ENCODE measurements around the gene HOXA10.

The HOXA10 gene

GRCh38 chr7:27124096-27124901 is 49.8 kb downstream of the HOXA10 start:
- no peak overlapping the region for H4K8ac ChIP-seq (ENCODE audit: low read length)
- 6% methylated on average over 42 of the region's 43 CpGs for WGBS
- H3K36me3 ChIP-seq (ENCODE audit: control insufficient read depth in 1 of 2, insufficient read depth in 2 of 2, low read depth in 1 of 2, low read length in 2 of 2) = peaks cover 10 to 51% of the 10 kb centered on the region in 2 experiments
- H3K9ac ChIP-seq (ENCODE audit: low read length) = peak overlapping the region; percentile 42
- no peak overlapping the region for H2AFZ ChIP-seq (ENCODE audit: low read depth, low read length)
- H3K4me1 ChIP-seq (ENCODE audit: control insufficient read depth, insufficient read depth, low read depth, low read length) = peaks cover 17% of the 10 kb centered on the region
- H2BK12ac ChIP-seq (ENCODE audit: low read length in 2 of 2) = no peak overlapping the region
- H2AK5ac ChIP-seq (ENCODE audit: low read length, severe bottlenecking) = peak overlapping the region; percentile 49
- H3K23ac ChIP-seq (ENCODE audit: low read length in 2 of 2) = no peak overlapping the region
- H4K91ac ChIP-seq (ENCODE audit: low read length) = no peak overlapping the region
- H3K4ac ChIP-seq (ENCODE audit: low read depth in 1 of 2, low read length in 2 of 2) = no peak overlapping the region
- peak overlapping the region; percentile 86 for H3K4me2 ChIP-seq (ENCODE audit: low read length, poor library complexity, severe bottlenecking)
- H3K18ac ChIP-seq (ENCODE audit: low read depth in 1 of 2, low read length in 2 of 2) = no peak overlapping the region
- H3K27me3 ChIP-seq (ENCODE audit: control insufficient read depth in 1 of 2, insufficient read depth in 1 of 2, low read length in 2 of 2) = no peaks in the 10 kb centered on the region
- no peak overlapping the region for H3K14ac ChIP-seq (ENCODE audit: low read length in 2 of 2)
- no peak overlapping the region for H2BK5ac ChIP-seq (ENCODE audit: low read depth, low read length, poor library complexity, severe bottlenecking)
- H2BK120ac ChIP-seq (ENCODE audit: low read depth, low read length) = no peak overlapping the region
- H3K4me3 ChIP-seq (ENCODE audit: insufficient read depth in 1 of 2, low read depth in 1 of 2, low read length in 2 of 2) = peak overlapping the region in 1 of 2 experiments; percentile 54
- no peaks in the 10 kb centered on the region for H3K9me3 ChIP-seq (ENCODE audit: control insufficient read depth, low read length)
- peak; percentile 76 for DNase-seq
- H3K27ac ChIP-seq (ENCODE audit: low read length, poor library complexity, severe bottlenecking) = peak overlapping the region; percentile 99
- no peak overlapping the region for H2BK15ac ChIP-seq (ENCODE audit: low read depth, poor library complexity, severe bottlenecking)
- H3K79me1 ChIP-seq (replicated peaks; ENCODE audit: low read length, poor library complexity, severe bottlenecking) = no peaks in the 10 kb centered on the region

DNA sequence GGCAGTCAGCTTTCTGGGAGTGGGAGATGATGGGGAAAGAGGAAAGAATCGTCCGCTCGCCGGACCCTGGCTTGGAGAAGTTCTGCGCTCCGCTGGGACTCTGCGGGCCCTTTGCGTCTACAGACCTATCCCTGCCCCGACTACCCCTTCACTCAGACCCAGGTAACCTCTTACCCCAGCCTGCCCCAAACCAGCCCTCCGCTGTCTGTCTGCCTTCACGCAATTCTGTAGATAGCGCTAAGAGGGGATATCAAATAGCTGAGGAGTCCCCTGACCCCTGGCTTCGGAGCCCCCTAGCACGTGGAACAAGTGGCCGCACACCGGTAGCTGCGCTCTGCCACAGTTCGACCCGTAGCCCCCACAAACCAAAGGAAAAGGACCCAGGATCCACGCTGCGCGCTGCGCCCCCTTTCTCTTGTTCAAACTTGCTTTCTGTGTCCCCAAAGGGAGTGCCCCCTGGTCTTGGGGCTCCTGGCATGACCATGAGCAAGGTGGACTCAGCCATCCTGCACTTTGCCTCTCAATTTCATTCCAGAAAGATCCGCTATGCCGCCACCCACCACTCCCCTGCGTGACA is 50.6 kb downstream of the HOXA10 start:
- Histone ChIP-seq H3K4ac (ENCODE audit: low read depth in 1 of 2, low read length in 2 of 2) (no peak overlapping the region), H3K14ac (ENCODE audit: low read length in 2 of 2) (no peak overlapping the region), H3K4me2 (ENCODE audit: low read length, poor library complexity, severe bottlenecking) (peak overlapping the region; percentile 86), H4K91ac (ENCODE audit: low read length) (peak overlapping the region; percentile 22), H4K8ac (ENCODE audit: low read length) (no peak overlapping the region), H3K18ac (ENCODE audit: low read depth in 1 of 2, low read length in 2 of 2) (peak overlapping the region in 1 of 2 experiments; percentile 21), H3K4me1 (ENCODE audit: control insufficient read depth, insufficient read depth, low read depth, low read length) (peaks cover 15% of the 10 kb centered on the region), H2BK15ac (ENCODE audit: low read depth, poor library complexity, severe bottlenecking) (no peak overlapping the region), H3K9me3 (ENCODE audit: control insufficient read depth, low read length) (no peaks in the 10 kb centered on the region), H3K23ac (ENCODE audit: low read length in 2 of 2) (peak overlapping the region in 1 of 2 experiments; percentile 46), H3K27me3 (ENCODE audit: control insufficient read depth in 1 of 2, insufficient read depth in 1 of 2, low read length in 2 of 2) (no peaks in the 10 kb centered on the region), H2BK5ac (ENCODE audit: low read depth, low read length, poor library complexity, severe bottlenecking) (peak overlapping the region; percentile 98), H3K9ac (ENCODE audit: low read length) (no peak overlapping the region), H3K4me3 (ENCODE audit: insufficient read depth in 1 of 2, low read depth in 1 of 2, low read length in 2 of 2) (peak overlapping the region in 1 of 2 experiments; percentile 78), H3K36me3 (ENCODE audit: control insufficient read depth in 1 of 2, insufficient read depth in 2 of 2, low read depth in 1 of 2, low read length in 2 of 2) (peaks cover 10 to 50% of the 10 kb centered on the region in 2 experiments), H3K79me1 (replicated peaks; ENCODE audit: low read length, poor library complexity, severe bottlenecking) (no peaks in the 10 kb centered on the region), H3K27ac (ENCODE audit: low read length, poor library complexity, severe bottlenecking) (peak overlapping the region; percentile 99), H2AK5ac (ENCODE audit: low read length, severe bottlenecking) (peak overlapping the region; percentile 100), H2BK12ac (ENCODE audit: low read length in 2 of 2) (peak overlapping the region; percentile 46 to 67), H2BK120ac (ENCODE audit: low read depth, low read length) (no peak overlapping the region), H2AFZ (ENCODE audit: low read depth, low read length) (no peak overlapping the region)
- WGBS = 33% methylated on average over 21 of the region's 26 CpGs
- DNase-seq = no peak

GRCh38 chr7:27123007-27123476 is 51.1 kb downstream of the HOXA10 start:
- peak overlapping the region; percentile 99 for H3K27ac ChIP-seq (ENCODE audit: low read length, poor library complexity, severe bottlenecking)
- H3K4me2 ChIP-seq (ENCODE audit: low read length, poor library complexity, severe bottlenecking) = peak overlapping the region; percentile 86
- DNase-seq = peak; percentile 10

More at GRCh38 chr7:27123007-27123476, 51.1 kb downstream of the HOXA10 start:
- no peak overlapping the region for H3K4ac ChIP-seq (ENCODE audit: low read depth in 1 of 2, low read length in 2 of 2)
- H3K27me3 ChIP-seq (ENCODE audit: control insufficient read depth in 1 of 2, insufficient read depth in 1 of 2, low read length in 2 of 2) = no peaks in the 10 kb centered on the region
- H2BK15ac ChIP-seq (ENCODE audit: low read depth, poor library complexity, severe bottlenecking) = no peak overlapping the region
- peak overlapping the region; percentile 100 for H2AK5ac ChIP-seq (ENCODE audit: low read length, severe bottlenecking)
- H4K8ac ChIP-seq (ENCODE audit: low read length) = no peak overlapping the region
- H3K4me1 ChIP-seq (ENCODE audit: control insufficient read depth, insufficient read depth, low read depth, low read length) = peaks cover 16% of the 10 kb centered on the region
- H3K23ac ChIP-seq (ENCODE audit: low read length in 2 of 2) = peak overlapping the region in 1 of 2 experiments; percentile 85
- H2BK5ac ChIP-seq (ENCODE audit: low read depth, low read length, poor library complexity, severe bottlenecking) = peak overlapping the region; percentile 98
- H2AFZ ChIP-seq (ENCODE audit: low read depth, low read length) = no peak overlapping the region
- peak overlapping the region in 1 of 2 experiments; percentile 21 for H3K18ac ChIP-seq (ENCODE audit: low read depth in 1 of 2, low read length in 2 of 2)
- H3K9ac ChIP-seq (ENCODE audit: low read length) = peak overlapping the region; percentile 13
- H2BK120ac ChIP-seq (ENCODE audit: low read depth, low read length) = no peak overlapping the region
- H3K79me1 ChIP-seq (replicated peaks; ENCODE audit: low read length, poor library complexity, severe bottlenecking) = no peaks in the 10 kb centered on the region
- H4K91ac ChIP-seq (ENCODE audit: low read length) = no peak overlapping the region
- WGBS = 9% methylated on average over 8 of the region's 14 CpGs
- peak overlapping the region in 1 of 2 experiments; percentile 78 for H3K4me3 ChIP-seq (ENCODE audit: insufficient read depth in 1 of 2, low read depth in 1 of 2, low read length in 2 of 2)
- H3K36me3 ChIP-seq (ENCODE audit: control insufficient read depth in 1 of 2, insufficient read depth in 2 of 2, low read depth in 1 of 2, low read length in 2 of 2) = peaks cover 10 to 53% of the 10 kb centered on the region in 2 experiments
- H3K9me3 ChIP-seq (ENCODE audit: control insufficient read depth, low read length) = no peaks in the 10 kb centered on the region
- no peak overlapping the region for H3K14ac ChIP-seq (ENCODE audit: low read length in 2 of 2)
- H2BK12ac ChIP-seq (ENCODE audit: low read length in 2 of 2) = peak overlapping the region in 1 of 2 experiments; percentile 67
